ENCODE measurements around the gene ARHGAP30.
A peak's percentile ranks its signal among the peaks of the same experiment; 100 is the strongest.

DNA sequence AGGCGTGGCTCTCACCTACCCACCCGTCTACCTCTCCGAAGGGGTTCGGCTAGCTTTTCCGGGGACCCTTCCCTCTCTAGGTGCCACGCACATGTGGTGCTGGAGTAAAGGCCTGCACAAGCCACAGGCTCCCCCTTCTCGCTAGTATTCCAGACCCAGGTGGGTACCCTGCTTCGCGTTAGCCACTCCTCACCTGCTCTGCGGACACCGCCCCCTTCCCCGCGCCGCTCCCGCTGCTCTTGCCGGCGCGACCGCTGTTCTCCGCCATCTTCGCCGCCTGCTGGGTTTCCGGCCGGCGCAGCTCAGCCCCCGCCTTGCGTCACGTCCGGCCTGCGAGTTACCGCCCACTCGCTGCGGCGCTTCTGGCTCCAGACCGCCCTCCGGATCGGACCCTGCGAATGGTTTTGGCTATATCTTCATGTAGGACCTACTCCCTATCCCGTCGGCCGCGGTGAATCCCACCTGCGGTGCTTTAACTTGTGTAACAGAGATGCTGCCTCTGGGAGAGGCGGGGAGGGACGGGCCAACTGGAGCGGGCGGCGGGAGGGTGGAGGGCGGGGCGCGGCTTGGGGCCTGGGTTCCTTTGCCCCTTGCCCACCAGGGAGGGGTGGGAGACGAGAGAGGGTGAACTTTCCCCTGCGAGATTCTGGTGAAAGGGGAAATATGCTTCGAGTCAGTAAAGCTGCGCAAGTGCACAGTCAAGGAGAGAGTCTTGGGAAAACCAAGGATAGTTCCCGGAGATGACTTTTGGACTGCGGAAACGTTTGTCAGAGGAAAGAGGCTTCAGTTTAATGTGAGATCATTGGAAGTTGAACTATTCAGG lies 48.3 kb upstream of the ARHGAP30 start, which contains the start of the genes NIT1 and PFDN2:
- peak in 1 of 5 experiments; percentile 46 for TF ChIP-seq CTCF (IDR thresholded peaks at IDR 0.05)
- TF ChIP-seq EP300 (IDR thresholded peaks at IDR 0.05), result peak; percentile 56 to 95

Measured in tibial nerve (tissue), 4 donors.